Activated naive CD8-positive, alpha-beta T cell treated with anti-CD3 and anti-CD28 coated beads, Interleukin-2, amount 10 ng/mL, durations not matched to agents 7 days and 5 days (primary cell): ENCODE results near the gene SLC18B1. TPM values are rescaled to one million over a fixed set of nuclear protein-coding genes. Genes with fewer than 3 reads are reported as not detected.

Experiments used
- ATAC-seq: fragments of 150-1000 bp; cut with Tn5 transposase; one replicate; pipeline ENCODE4 v1.10.0; 2021; ENCODE audit warnings: low read depth, moderate library complexity
- POLR2A ChIA-PET: fragments of 350-600 bp; sonication (Branson Sonifier 250); formaldehyde crosslinking; loops from one replicate; lab custom pipeline; 2021; ENCODE audit warnings: antibody characterized with exemption; lab: Charles Lee
- DNase-seq: peaks from one replicate; pipeline ENCODE4 v3.0.0; 2021
- H3K27ac Mint-ChIP-seq: one replicate; pipeline ENCODE4 v1.8.0; 2022; ENCODE audit warnings: mild to moderate bottlenecking, mixed read lengths
- H3K27me3 Mint-ChIP-seq: one replicate; pipeline ENCODE4 v1.8.0; 2022; ENCODE audit warnings: mild to moderate bottlenecking, moderate library complexity, mixed read lengths
- H3K36me3 Mint-ChIP-seq: one replicate; pipeline ENCODE4 v1.8.0; 2021; ENCODE audit warnings: mild to moderate bottlenecking, mixed read lengths
- H3K4me1 Mint-ChIP-seq: one replicate; pipeline ENCODE4 v1.8.0; 2021; ENCODE audit warnings: mixed read lengths
- H3K4me3 Mint-ChIP-seq: one replicate; pipeline ENCODE4 v1.8.0; 2022; ENCODE audit warnings: mild to moderate bottlenecking, moderate library complexity, mixed read lengths
- H3K9me3 Mint-ChIP-seq: one replicate; pipeline ENCODE4 v1.8.0; 2021; ENCODE audit warnings: mixed read lengths
- total RNA-seq, 2 experiments: library from RNA; stranded (reverse); gene quantifications; one replicate each; pipeline ENCODE4 v1.2.3, GENCODE V29; 2021

The SLC18B1 gene
- total RNA-seq, 2 experiments from 2014 or later: 8.3 to 8.8 TPM

DNA sequence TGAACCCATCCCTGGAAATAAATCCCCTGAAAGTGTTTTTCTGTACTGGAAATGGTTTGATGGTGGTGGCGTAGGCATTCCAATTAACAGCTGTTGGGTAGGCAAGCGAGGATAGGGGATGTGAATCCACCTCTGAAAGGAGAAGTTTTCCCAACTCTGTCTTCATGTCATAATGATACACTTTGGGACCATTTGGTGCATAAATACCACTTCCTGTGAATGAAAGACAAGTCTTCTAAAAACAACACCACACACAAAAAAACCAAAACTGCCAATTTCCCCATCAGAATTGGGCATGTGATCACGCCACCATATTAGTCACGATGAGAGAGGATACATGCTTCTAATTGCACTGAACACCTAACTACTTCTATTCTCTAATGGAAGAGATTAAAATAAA, 47.1 kb downstream of the SLC18B1 start:
- DNase-seq (no peak), ATAC-seq (no peak)
- Mint-ChIP-seq H3K36me3 (peaks cover 57% of the 10 kb centered on the region), H3K9me3 (peaks cover 3% of the 10 kb centered on the region), H3K27ac (peak overlapping the region; percentile 2), H3K27me3 (no peaks in the 10 kb centered on the region), H3K4me3 (no peak overlapping the region), H3K4me1 (peaks cover 19% of the 10 kb centered on the region)
- POLR2A ChIA-PET: no interaction called here

DNA sequence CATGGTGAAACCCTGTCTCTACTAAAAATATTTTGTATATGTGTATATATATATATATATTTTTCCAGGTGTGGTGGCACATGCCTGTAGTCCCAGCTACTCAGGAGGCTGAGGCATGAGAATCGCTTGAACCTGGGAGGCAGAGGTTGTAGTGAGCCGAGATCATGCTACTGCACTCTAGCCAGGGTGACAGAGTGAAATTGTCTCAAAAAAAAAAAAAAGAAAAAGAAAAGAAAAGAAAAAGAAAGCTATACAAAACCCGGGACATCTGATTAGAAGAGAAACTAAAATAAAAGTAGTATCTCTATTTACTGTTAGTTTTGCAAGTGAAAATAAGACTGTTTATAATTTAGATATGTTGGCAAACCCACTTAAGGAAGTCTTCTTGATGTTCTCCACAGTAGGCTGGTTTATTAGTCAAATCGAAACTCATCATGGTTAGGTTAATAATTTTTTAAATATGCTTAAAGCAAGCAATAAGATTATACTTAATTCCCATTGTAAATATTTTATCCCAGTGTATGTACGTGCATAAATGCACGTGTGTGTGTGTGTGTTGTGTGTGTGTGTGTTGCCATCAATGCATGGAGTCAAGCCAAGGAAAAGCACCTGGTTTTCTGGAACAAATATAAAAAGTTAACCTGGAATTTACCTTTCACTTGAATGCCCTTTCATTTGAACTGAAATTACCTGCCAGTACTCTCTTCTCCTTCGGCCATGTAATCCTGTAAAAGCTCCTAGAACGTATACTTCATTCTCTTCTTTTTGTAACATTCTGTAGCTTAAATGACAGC, 47.8 kb downstream of the SLC18B1 start:
- peak overlapping the region; percentile 29 for H3K4me3 Mint-ChIP-seq

DNA sequence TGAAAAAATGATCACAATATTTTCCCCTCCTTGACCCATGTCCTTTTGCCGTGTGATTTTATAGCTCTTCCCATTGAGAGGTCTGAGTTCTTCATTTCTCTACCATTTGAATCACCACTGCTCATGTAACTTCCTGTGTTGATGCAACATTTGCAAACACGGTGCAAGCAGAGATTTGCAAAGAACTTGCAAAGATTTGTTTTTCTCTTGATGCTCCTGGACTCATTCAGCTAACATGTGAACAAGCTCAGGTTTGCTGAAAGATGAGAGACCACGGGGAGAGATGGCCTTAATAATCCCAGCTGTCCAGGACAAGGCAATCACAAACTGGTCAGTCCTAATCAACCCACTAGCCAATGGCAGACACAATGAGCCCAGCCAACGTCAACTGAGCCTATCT, 49.3 kb downstream of the SLC18B1 start:
- DNase-seq: no peak
- H3K9me3 Mint-ChIP-seq: peaks cover 7% of the 10 kb centered on the region
- H3K4me1 Mint-ChIP-seq: peaks cover 23% of the 10 kb centered on the region
- peaks cover 67% of the 10 kb centered on the region for H3K36me3 Mint-ChIP-seq
- ATAC-seq: no peak
- POLR2A ChIA-PET: interaction anchor here (0.6 to 0.7 kb wide), 2 partner anchors 65 to 79 kb away, joined by 3 to 4 read pairs; partner anchors contain the start of gene RPS12
- no peaks in the 10 kb centered on the region for H3K27me3 Mint-ChIP-seq
- no peak overlapping the region for H3K4me3 Mint-ChIP-seq
- peak overlapping the region; percentile 77 for H3K27ac Mint-ChIP-seq

More for the DNA sequence above, 47.8 kb downstream of the SLC18B1 start:
- H3K4me1 Mint-ChIP-seq: peaks cover 20% of the 10 kb centered on the region
- ATAC-seq (no peak), DNase-seq (no peak)
- H3K36me3 Mint-ChIP-seq: peaks cover 60% of the 10 kb centered on the region
- POLR2A ChIA-PET: no interaction called here
- H3K27ac Mint-ChIP-seq: no peak overlapping the region
- peaks cover 4% of the 10 kb centered on the region for H3K9me3 Mint-ChIP-seq
- no peaks in the 10 kb centered on the region for H3K27me3 Mint-ChIP-seq

DNA sequence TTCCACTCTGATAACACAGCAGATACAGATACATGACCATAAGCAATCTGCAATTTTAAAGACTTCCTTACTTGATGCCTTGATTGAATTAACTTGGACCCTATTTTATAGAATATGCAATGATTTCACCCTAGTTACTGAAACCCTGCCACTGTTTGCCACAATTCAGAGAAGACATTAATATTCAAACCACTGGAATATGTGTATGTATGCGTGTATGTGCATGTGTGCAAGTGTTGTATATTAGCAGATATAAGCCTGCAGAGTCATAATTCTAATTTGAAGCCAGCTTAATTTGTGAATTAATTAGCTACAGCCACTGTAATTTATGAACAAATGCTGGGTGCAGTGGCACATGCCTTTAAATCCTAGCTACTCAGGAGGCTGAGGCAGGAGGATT, 50.0 kb downstream of the SLC18B1 start:
- Mint-ChIP-seq H3K27me3 (no peaks in the 10 kb centered on the region), H3K4me3 (no peak overlapping the region), H3K4me1 (peaks cover 23% of the 10 kb centered on the region), H3K27ac (no peak overlapping the region), H3K36me3 (peaks cover 72% of the 10 kb centered on the region), H3K9me3 (peaks cover 7% of the 10 kb centered on the region)
- no peak for ATAC-seq
- DNase-seq: no peak
- POLR2A ChIA-PET: interaction anchor here (0.6 kb wide), 1 partner anchor 78 kb away, joined by 4 read pairs; no protein-coding TSS in a partner anchor

DNA sequence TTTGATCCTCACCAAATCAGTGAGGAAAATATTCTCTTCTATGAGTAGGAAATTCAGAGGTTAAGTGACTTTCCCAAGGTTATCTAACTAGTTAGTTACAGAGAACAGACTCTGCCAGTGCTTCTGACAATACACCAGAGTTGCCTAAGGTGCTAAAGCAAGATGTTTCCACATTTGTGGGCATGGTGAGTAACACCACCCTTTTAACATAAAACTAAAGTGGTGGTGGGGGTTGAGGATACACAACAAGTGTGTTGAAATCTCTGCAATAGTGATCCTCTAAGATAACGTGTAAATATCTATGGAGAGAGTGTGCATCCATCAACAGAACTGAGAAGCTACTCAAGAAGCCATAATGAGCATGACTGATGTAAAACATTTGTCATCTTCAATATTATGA, 52.4 kb downstream of the SLC18B1 start:
- Mint-ChIP-seq H3K27me3 (no peaks in the 10 kb centered on the region), H3K4me1 (peaks cover 16% of the 10 kb centered on the region), H3K4me3 (no peak overlapping the region), H3K9me3 (peaks cover 7% of the 10 kb centered on the region), H3K36me3 (peaks cover 67% of the 10 kb centered on the region), H3K27ac (no peak overlapping the region)
- POLR2A ChIA-PET: no interaction called here
- DNase-seq: no peak
- no peak for ATAC-seq

DNA sequence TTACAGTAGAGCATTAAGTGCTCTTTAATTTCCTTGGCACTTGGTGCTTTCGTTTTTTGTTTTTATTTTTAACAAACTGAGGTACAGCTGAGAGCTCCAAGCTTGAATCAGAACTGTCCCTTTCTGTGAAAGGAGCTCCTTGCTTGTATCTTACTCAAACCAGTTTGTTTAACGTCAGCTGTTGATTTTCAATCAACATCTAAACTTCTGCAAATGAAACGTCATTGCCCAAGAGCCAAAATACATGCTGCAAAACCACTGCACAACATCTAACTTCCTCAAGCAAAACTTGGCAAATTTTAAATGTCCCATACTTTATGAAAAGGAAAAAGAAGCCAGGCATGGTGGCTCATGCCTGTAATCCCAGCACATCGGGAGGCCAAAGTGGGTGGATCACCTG, 55.9 kb downstream of the SLC18B1 start:
- POLR2A ChIA-PET: no interaction called here
- peaks cover 52% of the 10 kb centered on the region for H3K36me3 Mint-ChIP-seq
- H3K4me3 Mint-ChIP-seq: no peak overlapping the region
- no peak overlapping the region for H3K27ac Mint-ChIP-seq
- peaks cover 2% of the 10 kb centered on the region for H3K27me3 Mint-ChIP-seq
- DNase-seq (no peak), ATAC-seq (no peak)
- peaks cover 6% of the 10 kb centered on the region for H3K4me1 Mint-ChIP-seq
- H3K9me3 Mint-ChIP-seq: peaks cover 13% of the 10 kb centered on the region

DNA sequence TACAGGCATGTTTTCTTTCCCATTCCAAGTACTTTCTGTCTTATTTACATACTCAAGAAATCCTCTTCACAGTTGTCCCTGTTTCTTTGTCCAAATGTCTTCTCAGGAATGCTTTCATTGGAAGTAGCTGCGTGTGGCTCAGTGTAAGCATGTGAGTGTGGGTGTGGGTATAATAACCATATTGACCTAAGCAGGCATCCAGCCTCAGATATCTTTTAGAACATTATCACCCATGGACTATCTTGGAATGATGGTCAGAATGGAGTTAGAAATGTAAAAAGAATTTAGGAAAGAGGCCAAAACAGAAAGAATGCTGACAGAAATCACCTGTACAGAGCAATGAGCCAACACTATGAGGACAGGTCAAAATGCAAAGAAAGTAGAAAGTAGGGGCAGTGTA, 57.2 kb downstream of the SLC18B1 start:
- peaks cover 13% of the 10 kb centered on the region for H3K9me3 Mint-ChIP-seq
- H3K36me3 Mint-ChIP-seq: peaks cover 44% of the 10 kb centered on the region
- peaks cover 2% of the 10 kb centered on the region for H3K27me3 Mint-ChIP-seq
- ATAC-seq: no peak
- H3K4me3 Mint-ChIP-seq: no peak overlapping the region
- peaks cover 11% of the 10 kb centered on the region for H3K4me1 Mint-ChIP-seq
- H3K27ac Mint-ChIP-seq: no peak overlapping the region
- POLR2A ChIA-PET: no interaction called here
- no peak for DNase-seq

DNA sequence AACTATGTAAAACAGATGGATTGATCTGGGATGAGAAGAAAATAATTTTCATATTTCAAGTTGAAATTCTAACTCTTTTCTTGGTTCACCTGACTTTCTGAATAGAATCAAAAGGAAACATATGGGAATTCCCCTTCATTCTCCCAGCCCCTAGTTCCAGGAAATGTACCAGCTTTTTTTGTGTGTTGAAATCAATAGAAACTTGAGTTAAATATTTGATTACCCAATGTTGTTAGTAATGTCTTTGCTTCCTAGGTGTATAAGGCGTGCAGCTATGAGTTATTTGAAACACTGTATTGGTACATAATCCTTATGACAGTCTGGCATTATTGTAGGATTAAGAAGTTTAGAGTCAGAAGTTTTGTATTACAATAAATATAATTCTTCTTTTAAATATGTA, 62.2 kb downstream of the SLC18B1 start:
- Mint-ChIP-seq H3K27me3 (peaks cover 2% of the 10 kb centered on the region), H3K27ac (no peak overlapping the region), H3K9me3 (peaks cover 9% of the 10 kb centered on the region), H3K4me1 (peaks cover 13% of the 10 kb centered on the region), H3K4me3 (peak overlapping the region; percentile 2), H3K36me3 (peaks cover 17% of the 10 kb centered on the region)
- DNase-seq: no peak
- POLR2A ChIA-PET: no interaction called here
- ATAC-seq: peak; percentile 52

DNA sequence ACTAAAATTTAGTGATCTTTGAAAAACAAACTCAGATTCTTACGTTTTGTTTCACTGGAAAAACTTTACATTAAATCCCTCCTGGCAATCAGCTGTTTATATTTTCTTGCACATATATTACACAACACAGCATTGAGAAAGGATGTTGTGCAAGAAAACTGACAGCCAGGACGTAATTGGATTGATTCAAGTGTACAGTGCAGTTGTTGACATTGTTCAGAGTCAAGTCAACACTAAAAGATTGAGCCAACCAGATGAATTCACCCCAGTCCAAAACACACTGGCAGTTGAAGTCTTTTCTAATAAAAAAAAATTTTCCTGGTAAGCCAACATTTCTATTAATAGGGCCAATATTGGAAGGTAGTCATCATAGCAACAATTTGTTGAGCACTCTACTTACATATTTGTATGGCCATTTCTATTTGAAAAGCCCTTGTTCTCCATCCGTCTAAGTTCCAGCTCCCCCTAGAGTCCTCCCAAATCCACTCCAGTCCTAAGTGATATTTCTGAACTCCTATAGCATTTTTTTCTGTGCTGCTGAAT, 63.7 kb downstream of the SLC18B1 start:
- ATAC-seq (no peak), DNase-seq (no peak)
- H3K27ac Mint-ChIP-seq: no peak overlapping the region
- peaks cover 8% of the 10 kb centered on the region for H3K36me3 Mint-ChIP-seq
- peaks cover 13% of the 10 kb centered on the region for H3K4me1 Mint-ChIP-seq
- H3K27me3 Mint-ChIP-seq: peaks cover 2% of the 10 kb centered on the region
- peaks cover 9% of the 10 kb centered on the region for H3K9me3 Mint-ChIP-seq
- H3K4me3 Mint-ChIP-seq: no peak overlapping the region
- POLR2A ChIA-PET: no interaction called here

DNA sequence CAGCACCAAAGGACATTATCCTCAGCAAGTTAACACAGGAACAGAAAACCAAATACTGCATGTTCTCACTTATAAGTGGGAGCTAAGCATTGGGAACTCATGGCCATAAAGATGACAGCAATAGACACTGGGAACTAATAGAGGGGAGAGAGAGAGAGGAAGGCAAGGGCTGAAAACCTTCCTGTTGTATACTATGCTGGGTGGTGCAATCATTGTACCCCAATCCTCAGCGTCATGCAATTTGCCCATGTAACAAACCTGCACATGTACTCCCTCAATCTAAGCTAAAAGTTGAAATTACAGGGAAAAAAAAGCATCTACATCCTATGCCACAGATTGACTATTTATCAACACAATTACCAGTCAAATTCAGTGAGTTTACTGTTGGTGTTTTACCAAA, 64.6 kb downstream of the SLC18B1 start:
- H3K4me1 Mint-ChIP-seq: peaks cover 13% of the 10 kb centered on the region
- H3K9me3 Mint-ChIP-seq: peaks cover 5% of the 10 kb centered on the region
- H3K4me3 Mint-ChIP-seq: no peak overlapping the region
- POLR2A ChIA-PET: no interaction called here
- no peak overlapping the region for H3K27ac Mint-ChIP-seq
- DNase-seq (no peak), ATAC-seq (no peak)
- H3K27me3 Mint-ChIP-seq: peaks cover 2% of the 10 kb centered on the region
- peaks cover 5% of the 10 kb centered on the region for H3K36me3 Mint-ChIP-seq

DNA sequence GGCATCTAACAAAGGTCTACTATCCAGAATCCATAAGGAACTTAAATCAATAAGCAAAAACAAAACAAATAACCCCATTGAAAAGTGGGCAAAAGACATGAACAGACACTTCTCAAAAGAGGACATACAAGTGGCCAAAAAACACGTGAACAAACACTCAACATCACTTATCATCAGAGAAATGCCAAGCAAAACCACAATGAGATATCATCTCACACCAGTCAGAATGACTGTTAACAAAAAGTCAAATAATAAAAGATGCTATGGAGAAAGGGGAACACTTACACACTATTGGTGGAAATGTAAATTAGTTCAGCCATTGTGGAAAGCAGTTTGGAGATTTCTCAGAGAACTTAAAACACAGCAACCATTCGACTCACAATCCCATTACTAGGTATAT, 65.2 kb downstream of the SLC18B1 start:
- Mint-ChIP-seq H3K9me3 (peaks cover 2% of the 10 kb centered on the region), H3K36me3 (peaks cover 4% of the 10 kb centered on the region), H3K27ac (no peak overlapping the region), H3K27me3 (no peaks in the 10 kb centered on the region), H3K4me3 (no peak overlapping the region), H3K4me1 (peaks cover 13% of the 10 kb centered on the region)
- POLR2A ChIA-PET: no interaction called here
- no peak for DNase-seq
- no peak for ATAC-seq

DNA sequence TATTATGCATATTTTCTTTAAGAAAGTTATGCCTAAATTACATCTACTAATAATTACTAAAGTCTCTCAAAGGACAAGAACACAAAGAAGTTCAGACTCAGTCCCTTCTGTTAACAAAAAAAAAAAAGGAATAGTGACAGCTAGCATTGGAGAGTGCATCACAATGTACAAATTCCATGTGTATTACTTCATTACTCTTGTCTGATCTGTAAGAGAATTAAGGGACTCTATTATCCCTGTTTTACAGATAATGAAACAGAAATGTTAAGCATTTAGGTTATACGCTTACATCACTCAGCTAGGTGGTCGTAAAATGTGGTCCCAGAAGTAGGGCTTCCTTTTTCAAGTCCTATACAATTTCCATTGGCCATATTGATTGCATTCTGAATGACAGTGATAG, 67.4 kb downstream of the SLC18B1 start:
- DNase-seq (no peak), ATAC-seq (no peak)
- H3K27me3 Mint-ChIP-seq: no peaks in the 10 kb centered on the region
- peaks cover 15% of the 10 kb centered on the region for H3K4me1 Mint-ChIP-seq
- no peak overlapping the region for H3K27ac Mint-ChIP-seq
- no peaks in the 10 kb centered on the region for H3K9me3 Mint-ChIP-seq
- POLR2A ChIA-PET: no interaction called here
- peaks cover 4% of the 10 kb centered on the region for H3K36me3 Mint-ChIP-seq
- no peak overlapping the region for H3K4me3 Mint-ChIP-seq

DNA sequence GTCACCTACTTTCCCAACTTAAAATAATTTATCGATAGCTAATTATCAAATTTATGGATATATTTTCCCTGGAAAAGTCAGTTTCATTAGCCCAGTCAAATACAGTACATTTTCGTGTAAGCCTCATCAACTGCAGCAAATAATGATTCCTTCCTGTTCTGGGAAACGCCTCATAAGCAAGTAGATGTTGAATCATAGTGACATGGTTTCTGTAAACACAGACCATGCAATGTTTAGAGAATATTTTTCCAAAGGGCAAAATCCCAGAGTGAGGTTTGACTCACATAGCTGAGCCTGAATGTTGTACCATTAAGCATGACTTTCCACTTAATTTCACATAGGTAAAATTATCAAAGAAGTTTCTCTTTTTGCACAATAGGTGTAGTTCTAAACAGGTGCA, 67.9 kb downstream of the SLC18B1 start:
- Mint-ChIP-seq H3K27ac (no peak overlapping the region), H3K27me3 (no peaks in the 10 kb centered on the region), H3K4me3 (no peak overlapping the region), H3K9me3 (no peaks in the 10 kb centered on the region), H3K4me1 (peaks cover 16% of the 10 kb centered on the region), H3K36me3 (peaks cover 4% of the 10 kb centered on the region)
- ATAC-seq (no peak), DNase-seq (no peak)
- POLR2A ChIA-PET: no interaction called here

DNA sequence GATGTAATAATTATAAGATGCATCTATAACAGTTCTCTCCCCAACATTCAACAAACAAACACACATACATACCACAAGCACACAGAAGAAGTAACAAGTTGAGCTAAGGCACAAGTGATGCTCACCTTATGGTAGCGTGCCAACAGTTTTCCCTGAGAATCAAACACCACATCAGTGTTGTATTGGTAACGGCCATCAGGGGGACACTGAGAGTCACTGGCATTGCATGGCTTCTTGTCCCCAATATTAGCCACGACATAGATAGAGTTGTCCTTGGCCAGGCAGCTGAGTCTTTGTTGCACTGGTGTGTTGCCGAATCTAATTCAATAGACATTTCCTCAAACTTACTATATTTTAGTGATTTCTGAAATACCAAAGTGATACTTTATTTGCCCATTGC, 69.8 kb downstream of the SLC18B1 start:
- H3K4me1 Mint-ChIP-seq: peaks cover 17% of the 10 kb centered on the region
- no peak overlapping the region for H3K27ac Mint-ChIP-seq
- no peaks in the 10 kb centered on the region for H3K9me3 Mint-ChIP-seq
- no peaks in the 10 kb centered on the region for H3K27me3 Mint-ChIP-seq
- POLR2A ChIA-PET: interaction anchor here (1.0 kb wide), 1 partner anchor 86 kb away, joined by 4 read pairs; the partner anchor contains the start of gene RPS12
- no peak overlapping the region for H3K4me3 Mint-ChIP-seq
- peaks cover 4% of the 10 kb centered on the region for H3K36me3 Mint-ChIP-seq
- ATAC-seq (no peak), DNase-seq (no peak)
